HG02763 (cell line): ENCODE results near the gene APOBEC3G.
A peak's percentile ranks its signal among the peaks of the same experiment; 100 is the strongest.
"Not testable (repeated sequence)": the region's sequence is repeated elsewhere in the genome, so short reads cannot be mapped to it uniquely, and the experiment has no call there.

Source experiments
- ATAC-seq: cut with Tn5 transposase; IDR thresholded peaks from one replicate; pipeline ENCODE4 v1.9.1; 2021; ENCODE audit warnings: mild to moderate bottlenecking, moderate library complexity; ENCODE audit not compliant: unreplicated experiment

Gene APOBEC3G

DNA sequence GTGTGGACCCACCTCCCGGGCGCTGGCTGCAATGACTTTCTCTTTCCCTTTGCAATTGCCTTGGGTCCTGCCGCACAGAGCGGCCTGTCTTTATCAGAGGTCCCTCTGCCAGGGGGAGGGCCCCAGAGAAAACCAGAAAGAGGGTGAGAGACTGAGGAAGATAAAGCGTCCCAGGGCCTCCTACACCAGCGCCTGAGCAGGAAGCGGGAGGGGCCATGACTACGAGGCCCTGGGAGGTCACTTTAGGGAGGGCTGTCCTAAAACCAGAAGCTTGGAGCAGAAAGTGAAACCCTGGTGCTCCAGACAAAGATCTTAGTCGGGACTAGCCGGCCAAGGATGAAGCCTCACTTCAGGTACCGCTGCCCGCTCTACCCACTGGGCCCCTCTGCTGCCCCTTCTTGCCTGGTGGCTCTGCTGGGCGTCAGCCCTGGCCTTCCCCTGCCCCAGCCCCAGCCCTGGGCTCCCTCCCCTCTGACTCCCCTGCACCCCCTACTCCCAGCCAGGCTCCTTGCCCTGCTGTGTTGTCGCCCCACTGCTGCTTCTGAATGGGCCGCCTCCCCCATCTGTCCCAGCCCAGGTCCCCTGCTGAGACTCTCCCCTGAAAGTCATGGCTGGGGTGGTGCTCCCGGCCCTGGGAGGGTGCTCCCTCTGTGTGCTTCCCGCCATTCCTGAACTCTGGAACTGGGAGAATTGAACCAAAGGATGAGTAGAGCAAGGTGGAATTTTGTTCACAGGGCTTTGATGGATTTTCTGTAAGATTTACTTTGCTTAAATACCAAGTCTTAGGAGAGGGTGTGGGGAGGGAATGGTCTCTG is at the start of gene APOBEC3G:
Gene APOBEC3G (plus strand): TSS at position 250 of the 815 bp plus-strand sequence. CDS start 87 bp downstream, at position 337.
- peak; percentile 75 for ATAC-seq

DNA sequence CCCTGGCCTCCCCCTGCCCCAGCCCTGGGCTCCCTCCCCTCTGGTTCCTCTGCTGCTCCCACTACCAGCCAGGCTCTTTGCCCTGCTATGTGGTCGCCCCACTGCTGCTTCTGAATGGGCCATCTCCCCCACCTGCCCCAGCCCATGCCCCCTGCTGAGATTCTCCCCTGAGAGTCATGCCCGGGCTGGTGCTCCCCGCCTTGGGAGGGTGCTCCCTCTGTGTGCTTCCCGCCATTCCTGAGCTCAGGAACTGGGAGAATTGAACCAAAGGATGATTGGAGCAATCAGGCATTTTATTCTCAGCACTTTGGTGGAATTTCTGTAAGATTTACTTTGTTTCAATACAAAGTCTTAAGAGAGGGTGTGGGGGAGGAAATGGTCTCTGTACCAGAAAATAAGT is 49.4 kb upstream of the APOBEC3G start:
- no peak for ATAC-seq

DNA sequence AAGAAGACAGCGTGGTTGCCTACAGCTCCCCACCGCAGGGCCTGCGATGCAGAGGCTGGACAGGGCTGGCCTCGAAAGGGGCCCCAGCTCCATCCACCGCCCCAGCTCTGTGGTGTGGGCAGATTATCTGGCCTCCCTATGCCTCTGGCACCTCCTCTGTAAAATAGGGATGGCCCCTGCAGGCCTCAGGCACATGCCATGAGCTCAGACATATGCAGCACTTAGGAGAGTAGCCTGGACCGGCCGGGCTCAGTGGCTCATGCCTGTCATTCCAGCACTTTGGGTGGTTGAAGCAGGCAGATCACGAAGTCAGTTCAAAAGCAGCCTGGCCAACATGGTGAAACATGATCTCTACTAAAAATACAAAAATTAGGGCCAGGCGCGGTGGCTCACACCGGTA is 48.8 kb upstream of the APOBEC3G start:
- no peak for ATAC-seq

DNA sequence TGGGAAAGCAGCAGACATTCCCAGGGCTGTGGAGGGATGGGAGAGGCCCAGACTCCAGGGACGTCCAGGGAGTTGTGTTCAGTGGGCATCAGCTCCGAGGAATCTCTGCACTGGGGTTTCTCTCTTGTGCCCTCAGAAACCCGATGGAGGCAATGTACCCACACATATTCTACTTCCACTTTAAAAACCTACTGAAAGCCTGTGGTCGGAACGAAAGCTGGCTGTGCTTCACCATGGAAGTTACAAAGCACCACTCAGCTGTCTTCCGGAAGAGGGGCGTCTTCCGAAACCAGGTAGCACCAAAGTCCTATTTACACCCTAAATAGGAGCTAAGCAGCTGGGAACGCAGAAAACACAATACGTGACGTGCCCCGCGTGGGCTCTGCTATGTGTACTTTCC is 47.8 kb upstream of the APOBEC3G start:
- ATAC-seq: no peak

DNA sequence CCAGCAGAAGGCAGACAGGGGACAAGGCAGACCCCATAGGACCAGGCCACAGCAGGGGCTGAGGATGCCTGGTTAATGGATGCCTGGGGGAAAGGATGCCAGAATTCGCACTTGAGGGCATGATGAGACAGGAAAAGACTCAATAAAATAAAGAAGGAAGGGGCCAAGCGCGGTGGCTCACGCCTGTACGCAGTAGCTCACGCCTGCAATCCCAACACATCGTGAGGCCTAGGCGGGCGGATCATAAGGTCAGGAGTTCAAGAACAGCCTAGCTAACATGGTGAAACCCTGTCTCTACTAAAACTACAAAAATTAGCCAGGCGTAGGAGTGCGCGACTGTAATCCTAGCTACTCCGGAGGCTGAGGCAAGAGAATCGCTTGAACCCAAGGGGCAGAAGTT is 46.4 kb upstream of the APOBEC3G start:
- no peak for ATAC-seq

DNA sequence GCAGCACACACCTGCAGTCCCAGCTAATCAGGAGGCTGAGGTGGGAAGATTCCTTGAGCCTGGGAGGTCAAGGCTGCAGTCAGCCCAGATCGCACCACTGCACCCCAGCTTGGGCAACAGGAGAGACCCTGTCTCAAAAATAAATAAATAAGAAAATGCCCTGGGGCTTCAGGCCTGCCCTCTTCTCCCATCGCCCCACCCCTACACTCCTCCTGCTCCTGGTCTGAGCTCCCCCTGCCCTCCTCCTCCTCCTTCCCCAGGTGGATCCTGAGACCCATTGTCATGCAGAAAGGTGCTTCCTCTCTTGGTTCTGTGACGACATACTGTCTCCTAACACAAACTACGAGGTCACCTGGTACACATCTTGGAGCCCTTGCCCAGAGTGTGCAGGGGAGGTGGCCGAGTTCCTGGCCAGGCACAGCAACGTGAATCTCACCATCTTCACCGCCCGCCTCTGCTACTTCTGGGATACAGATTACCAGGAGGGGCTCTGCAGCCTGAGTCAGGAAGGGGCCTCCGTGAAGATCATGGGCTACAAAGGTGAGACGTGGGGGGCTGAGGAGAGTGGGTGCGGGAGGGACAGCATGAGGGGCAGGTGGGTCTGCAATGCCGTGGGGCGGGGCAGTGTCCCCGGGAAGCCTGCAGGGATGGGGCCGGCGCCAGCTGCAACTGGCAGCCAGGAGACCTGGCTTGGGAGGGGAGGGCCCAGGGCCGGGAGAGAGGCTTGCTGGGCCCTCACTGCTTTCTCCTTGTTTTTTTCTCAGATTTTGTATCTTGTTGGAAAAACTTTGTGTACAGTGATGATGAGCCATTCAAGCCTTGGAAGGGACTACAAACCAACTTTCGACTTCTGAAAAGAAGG is 45.4 kb upstream of the APOBEC3G start:
- not testable (repeated sequence) for ATAC-seq

DNA sequence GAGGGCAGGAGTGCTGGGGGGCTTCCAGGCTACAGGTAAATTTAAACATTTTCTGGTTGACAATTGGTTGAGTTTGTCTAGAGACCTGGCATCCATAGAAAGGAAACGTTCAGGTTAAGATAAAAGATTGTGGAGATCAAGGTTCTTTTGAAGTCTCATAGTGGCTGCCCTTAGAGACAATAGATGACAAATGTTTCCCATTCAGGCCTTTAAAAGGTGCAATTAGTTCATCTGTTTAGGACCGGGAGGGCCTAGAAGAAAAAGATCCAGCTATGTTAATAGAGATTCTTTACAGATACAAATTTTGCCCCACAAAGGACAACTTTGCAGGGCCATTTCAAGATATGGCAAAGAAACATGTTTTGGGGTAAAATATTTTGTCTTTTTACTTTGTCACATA is 40.0 kb upstream of the APOBEC3G start:
- not testable (repeated sequence) for ATAC-seq

DNA sequence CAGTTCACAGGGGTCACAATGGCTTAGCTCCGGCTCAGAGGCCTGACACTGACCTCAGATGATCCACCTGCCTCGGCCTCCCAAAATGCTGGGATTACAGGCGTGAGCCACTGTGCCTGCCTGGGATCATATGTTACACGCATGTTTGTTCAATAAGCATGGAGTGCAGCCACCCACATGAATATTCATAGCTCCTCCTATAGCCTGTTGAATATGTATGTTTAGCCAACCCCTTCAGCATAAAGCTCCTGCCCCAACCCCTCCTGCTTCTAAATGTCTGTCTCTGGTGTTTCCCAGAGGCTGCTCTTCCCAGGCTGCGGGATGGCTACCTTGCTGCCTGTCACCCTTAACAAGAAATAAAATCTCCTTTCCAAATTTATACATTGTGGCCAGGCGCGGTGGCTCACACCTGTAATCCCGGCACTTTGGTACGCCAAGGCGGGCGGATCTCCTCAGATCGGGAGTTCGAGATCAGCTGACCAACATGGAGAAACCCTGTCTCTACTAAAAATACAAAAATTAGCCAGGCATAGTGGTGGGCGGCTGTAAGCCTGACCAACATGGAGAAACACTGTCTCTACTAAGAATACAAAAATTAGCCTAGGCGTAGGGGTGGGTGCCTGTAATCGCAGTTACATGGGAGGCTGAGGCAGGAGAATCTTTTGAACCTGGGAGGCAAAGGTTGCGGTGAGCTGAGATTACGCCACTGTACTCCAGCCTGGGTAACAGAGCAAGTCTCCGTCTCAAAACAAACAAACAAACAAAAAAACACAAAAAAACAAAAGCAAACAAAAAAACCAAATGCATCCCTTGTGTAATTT is 37.6 kb upstream of the APOBEC3G start:
- ATAC-seq: no peak

DNA sequence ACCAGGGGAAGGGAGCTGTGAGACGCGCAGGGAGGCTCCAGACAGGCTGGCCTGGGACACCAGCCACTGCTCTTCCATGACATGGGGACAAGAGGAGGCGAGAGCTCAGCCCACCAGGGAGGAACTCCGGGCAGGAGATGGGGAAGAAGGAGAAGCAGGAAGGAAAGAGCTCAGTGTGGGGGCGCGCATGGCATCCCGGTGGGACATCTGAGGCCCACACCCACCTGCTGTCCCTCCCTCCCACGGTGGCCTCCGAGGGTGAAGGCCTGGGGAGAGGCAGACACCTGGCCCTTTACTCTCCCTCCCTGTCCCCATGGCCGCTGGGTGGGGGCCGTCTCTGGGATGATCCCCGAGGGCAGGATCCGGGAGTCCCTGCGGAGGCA is 36.9 kb upstream of the APOBEC3G start:
- ATAC-seq: not testable (repeated sequence)

DNA sequence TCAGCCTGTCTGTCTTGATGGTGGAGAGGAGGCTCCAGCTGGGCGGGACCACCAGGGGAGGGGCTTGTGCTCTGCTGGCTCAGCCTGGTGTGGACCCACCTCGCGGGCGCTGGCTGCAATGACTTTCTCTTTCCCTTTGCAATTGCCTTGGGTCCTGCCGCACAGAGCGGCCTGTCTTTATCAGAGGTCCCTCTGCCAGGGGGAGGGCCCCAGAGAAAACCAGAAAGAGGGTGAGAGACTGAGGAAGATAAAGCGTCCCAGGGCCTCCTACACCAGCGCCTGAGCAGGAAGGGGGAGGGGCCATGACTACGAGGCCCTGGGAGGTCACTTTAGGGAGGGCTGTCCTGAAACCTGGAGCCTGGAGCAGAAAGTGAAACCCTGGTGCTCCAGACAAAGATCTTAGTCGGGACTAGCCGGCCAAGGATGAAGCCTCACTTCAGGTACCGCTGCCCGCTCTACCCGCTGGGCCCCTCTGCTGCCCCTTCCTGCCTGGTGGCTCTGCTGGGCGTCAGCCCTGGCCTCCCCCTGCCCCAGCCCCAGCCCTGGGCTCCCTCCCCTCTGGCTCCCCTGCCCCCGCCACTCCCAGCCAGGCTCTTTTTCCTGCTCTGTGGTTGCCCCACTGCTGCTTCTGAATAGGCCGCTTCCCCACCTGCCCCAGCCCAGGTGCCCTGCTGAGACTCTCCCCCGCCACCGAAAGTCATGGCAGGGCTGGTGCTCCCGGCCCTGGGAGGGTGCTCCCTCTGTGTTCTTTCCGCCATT is 36.4 kb upstream of the APOBEC3G start, which contains the start of gene APOBEC3F:
Gene APOBEC3F (plus strand): TSS at position 327 of the 759 bp plus-strand sequence. CDS start 97 bp downstream, at position 424.
- peak; percentile 92 for ATAC-seq

DNA sequence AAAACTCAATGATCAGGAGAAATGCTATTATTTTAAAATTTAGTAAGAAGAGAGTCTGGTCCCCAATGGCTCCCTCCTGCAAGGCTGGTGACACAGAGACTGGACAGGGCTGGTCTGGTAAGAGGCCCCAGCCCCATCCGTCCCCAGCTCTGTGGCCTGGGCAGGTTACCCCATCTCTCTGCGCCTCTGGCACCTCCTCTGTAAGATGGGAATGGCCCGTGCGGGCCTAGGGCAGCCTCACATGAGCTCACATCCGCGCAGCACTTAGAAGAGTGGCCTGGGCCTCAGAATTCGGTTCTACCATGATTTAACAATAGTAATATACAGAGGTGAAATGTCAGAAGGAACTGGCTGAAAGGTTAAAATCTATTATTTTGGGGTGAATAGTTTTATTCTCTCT is 35.2 kb upstream of the APOBEC3G start:
- ATAC-seq: no peak

DNA sequence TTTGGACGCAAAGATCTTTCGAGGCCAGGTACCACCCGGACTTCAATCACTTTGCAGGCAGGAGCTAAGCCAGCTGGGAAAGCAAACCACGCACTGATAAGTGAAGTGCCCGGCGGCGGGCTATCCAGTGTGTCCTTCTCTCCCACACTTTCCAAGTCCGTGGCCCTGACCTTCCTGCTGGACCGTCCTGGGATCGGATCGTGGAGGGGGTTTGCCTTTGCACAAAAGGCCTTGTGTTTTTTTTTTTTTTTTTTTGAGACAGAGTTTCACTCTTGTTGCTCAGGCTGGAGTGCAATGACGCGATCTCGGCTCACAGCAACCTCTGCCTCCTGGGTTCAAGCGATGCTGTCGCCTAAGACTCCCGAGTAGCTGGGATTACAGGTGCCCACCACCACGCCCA is 34.0 kb upstream of the APOBEC3G start:
- not testable (repeated sequence) for ATAC-seq

DNA sequence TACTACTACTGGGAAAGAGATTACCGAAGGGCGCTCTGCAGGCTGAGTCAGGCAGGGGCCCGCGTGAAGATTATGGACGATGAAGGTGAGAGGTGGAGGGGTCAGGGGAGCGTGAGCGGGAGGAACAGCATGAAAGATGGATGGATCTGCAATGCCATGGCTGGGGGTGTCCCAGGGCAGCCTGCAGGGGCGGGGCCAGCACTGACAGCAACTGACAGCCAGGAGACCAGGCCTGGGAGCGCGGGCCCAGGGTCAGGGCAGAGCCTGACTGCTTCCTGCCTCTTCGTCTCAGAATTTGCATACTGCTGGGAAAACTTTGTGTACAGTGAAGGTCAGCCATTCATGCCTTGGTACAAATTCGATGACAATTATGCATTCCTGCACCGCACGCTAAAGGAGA is 31.9 kb upstream of the APOBEC3G start:
- not testable (repeated sequence) for ATAC-seq

DNA sequence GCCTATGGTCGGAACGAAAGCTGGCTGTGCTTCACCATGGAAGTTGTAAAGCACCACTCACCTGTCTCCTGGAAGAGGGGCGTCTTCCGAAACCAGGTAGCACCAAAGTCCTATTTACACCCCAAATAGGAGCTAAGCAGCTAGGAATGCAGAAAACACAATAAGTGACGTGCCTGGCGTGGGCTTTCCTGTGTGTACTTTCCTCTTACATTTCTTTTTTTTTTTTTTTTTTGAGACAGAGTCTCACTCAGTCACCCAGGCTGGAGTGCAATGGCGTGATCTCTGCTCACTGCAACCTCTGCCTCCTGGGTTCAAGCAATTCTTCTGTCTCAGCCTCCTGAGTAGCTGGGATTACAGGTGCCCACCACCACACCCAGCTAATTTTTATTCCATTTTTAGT is 27.6 kb upstream of the APOBEC3G start:
- not testable (repeated sequence) for ATAC-seq

DNA sequence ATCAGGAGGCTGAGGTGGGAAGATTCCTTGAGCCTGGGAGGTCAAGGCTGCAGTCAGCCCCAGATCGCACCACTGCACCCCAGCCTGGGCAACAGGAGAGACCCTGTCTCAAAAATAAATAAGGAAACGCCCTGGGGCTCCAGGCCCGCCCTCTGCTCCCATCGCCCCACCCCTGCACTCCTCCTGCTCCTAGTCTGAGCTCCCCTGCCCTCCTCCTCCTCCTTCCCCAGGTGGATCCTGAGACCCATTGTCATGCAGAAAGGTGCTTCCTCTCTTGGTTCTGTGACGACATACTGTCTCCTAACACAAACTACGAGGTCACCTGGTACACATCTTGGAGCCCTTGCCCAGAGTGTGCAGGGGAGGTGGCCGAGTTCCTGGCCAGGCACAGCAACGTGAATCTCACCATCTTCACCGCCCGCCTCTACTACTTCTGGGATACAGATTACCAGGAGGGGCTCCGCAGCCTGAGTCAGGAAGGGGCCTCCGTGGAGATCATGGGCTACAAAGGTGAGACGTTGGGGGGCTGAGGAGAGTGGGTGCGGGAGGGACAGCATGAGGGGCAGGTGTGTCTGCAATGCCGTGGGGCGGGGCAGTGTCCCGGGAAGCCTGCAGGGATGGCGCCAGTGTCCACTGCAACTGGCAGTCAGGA is 25.1 kb upstream of the APOBEC3G start:
- not testable (repeated sequence) for ATAC-seq

DNA sequence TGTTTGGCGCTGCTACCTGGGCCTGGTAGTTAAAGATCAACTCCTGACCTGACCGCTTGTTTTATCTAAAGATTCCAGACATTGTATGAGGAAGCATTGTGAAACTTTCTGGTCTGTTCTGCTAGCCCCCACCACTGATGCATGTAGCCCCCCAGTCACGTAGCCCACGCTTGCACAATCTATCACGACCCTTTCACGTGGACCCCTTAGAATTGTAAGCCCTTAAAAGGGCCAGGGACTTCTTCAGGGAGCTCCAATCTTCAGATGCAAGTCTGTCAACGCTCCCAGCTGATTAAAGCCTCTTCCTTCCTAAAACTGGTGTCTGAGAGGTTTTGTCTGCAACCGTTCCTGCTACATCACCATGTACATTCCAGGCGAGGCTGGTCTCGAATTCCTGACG is 21.4 kb upstream of the APOBEC3G start:
- ATAC-seq: no peak

DNA sequence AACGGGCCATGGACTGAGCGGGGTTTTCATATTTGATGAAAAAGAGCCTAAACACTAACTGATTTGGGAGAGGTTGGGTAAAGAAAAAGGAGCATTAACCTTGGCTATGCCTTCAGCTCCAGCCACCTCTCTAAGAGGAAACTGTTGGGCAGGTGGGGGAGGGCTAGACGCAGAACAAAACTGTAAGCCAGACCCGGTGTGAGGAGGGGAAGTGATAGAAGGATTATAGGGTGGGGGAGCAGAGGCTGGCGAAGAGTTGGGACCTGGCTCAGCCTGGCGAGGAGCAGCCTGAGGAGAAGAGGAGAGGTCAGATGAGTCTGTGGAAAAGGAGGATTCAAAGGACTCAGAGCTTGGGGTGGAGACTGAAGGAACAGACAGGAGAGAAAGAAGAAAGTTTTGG is 15.8 kb upstream of the APOBEC3G start:
- ATAC-seq: not testable (repeated sequence)

DNA sequence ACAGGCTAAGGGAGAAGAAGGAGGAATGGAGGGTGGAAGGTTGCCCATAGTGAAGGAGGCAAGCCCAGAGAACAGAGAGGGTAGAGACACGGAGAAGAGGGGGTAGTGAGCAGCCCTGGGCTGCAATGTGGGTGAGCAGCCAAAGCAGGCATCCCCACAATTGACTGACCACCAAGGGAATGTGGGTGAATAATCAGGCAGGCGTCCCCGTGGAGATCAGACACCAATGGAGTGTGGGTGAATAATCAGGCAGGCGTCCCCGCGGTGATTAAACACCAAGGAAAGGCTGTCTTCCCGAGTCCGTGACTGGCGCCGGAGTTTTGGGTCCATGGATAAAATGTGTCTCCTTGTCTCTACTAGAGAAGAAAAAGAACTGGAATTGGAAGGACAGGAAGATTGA is 15.1 kb upstream of the APOBEC3G start:
- not testable (repeated sequence) for ATAC-seq

DNA sequence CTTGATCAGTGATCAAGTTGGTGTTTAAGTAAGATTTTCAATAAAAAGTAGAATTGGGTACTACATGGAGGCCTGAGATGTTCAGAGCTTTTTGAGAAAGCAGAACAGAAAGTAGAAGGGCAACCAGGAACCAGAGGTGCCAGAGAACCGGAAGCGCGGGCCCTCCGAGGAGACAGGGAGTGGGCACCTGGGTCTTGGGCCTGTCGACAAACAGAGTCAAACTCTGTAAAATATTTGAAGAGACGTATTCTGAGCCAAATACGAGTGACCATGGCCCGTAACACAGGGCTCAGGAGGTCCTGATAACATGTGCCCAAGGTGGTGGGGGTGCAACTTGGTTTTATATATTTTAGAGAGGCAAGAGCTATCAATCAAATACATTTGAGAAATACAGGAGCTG is 13.2 kb upstream of the APOBEC3G start:
- not testable (repeated sequence) for ATAC-seq
